Measurements from ENCODE around the gene CPLANE1.
"Not testable (repeated sequence)": the region's sequence is repeated elsewhere in the genome, so short reads cannot be mapped to it uniquely, and the experiment has no call there.

Gene CPLANE1

DNA sequence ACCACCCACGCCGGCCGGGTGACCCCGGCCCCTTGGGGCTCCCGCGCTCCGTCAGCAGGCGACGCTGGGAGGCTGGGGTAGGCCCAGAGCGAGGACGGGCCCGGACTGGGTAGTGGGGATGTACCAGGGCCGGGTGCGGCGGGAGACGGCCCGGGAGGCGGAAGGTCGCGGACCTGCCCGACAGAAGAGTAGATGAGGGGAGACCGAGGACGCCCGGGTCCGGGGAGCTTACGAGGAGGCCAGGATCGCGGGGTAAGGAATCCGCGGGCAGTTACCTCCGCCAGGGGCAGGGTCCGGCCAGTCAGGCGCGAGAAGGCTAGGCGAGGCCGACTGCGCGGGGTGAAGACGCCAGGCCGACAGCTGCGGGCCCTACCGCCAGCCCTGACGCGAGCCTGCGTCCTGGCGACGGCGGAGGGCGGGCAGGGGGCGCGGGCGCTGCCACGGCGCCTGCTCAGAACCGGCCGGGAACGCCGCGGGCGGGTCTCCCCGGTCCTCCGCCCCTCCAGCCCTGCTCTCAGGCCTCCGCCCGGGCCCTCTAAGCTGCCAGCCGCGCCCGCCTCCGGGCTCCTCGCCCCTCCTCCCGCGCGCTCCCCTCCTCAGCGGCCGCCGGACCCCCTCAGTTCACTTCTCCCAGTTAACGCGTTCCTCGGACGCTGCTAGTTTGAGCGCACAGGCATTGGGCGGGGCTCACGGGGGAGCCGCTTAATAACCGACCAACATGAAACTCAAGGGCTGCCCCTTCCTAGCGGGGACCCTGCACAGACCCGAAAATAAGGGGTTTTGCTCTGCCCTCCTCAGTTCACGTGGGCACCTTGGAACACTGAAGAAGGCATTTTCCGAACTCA is at the start of gene CPLANE1:
Gene CPLANE1, minus strand, starts transcription at position 407 of the 845 bp plus-strand sequence. CDS start 1,678 bp downstream, outside the sequence.
- peak; percentile 56 for DNase-seq

DNA sequence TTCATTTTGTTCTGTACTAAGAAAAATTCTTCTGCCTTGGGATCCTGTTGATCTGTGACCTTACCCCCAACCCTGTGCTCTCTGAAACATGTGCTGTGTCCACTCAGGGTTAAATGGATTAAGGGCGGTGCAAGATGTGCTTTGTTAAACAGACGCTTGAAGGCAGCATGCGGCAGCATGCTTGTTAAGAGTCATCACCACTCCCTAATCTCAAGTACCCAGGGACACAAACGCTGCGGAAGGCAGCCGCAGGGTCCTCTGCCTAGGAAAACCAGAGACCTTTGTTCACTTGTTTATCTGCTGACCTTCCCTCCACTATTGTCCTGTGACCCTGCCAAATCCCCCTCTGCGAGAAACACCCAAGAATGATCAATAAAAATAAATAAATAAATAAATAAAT is 47.1 kb upstream of the CPLANE1 start:
- DNase-seq, result not testable (repeated sequence)

DNA sequence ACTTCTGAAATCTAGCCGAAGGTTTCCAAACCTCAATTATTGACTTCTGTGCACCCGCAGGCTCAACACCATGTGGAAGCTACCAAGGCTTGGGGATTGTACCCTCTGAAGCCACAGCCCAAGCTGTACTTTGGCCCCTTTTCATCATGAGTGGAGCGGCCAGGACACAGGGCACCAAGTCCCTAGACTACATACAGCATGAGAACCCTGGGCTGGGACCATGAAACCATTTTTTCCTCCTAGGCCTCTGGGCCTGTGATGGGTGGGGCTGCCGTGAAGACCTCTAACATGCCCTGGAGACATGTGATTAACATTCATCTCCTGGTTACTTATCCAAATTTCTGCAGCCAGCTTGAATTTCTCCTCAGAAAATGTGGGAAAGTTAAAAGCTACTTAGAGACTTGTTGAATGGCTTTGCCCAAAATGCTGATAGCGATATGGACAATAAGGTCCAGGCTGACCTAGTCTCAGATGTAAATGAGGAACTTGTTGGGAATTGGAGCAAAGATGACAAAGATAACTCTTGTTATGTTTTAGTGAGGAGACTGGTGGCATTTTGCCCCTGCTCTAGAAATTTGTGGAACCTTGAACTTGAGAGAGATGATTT is 34.1 kb upstream of the CPLANE1 start:
- DNase-seq, result no peak

DNA sequence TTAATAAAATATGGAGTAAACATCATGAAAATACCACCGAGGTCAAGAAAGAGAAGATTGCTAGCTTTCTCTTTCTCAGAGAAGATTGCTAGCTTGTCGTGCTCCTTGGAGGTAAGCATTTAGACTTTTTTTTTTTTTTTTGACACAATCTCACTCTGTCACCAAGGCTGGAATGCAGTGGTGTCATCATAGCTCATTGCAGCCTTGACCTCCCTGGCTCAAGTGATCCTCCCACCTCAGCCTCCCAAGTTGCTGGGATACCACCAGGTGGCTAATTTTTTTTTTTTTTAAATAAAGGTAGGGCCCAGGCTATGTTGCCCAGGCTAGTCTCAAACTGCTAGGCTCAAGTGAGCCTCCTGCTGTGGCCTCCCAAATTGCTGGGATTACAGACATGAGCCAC is 26.3 kb upstream of the CPLANE1 start:
- DNase-seq, result no peak

DNA sequence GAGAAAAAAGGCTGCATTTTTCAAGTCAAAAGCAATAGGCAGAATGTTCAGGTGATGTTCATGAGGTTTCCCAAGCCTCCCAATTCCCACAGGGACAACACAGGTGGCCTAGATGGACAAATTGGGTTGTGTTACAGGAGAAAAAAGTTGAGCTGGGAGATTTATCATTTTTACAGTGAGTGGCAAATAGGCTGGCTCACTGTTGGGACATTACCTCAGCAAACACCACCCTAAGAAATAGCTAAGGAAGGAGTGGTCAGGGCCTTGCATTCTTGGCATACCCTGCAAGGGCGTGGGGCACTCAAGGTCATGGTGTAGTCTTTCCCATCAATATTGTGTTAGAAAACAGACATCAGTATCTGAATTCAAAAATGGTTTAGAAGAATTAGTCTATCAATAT is 23.3 kb upstream of the CPLANE1 start:
- no peak for DNase-seq

DNA sequence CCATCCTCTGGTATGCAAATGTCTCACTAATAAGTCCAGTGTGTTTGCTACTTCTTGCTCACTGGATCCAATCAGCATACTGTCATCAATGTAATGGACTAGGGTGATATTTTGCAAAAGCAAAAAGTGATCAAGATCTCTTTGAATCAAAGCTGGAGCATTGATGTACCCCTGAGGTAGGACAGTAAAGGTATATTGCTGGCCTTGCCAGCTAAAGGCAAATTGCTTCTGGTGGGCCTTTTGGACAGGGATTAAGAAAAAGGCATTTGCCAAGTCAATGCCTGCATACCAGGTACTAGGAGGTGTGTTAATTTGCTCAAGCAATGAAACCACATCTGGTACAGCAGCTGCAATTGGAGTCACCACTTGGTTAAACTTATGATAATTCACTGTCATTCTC is 18.9 kb upstream of the CPLANE1 start:
- DNase-seq, result not testable (repeated sequence)

DNA sequence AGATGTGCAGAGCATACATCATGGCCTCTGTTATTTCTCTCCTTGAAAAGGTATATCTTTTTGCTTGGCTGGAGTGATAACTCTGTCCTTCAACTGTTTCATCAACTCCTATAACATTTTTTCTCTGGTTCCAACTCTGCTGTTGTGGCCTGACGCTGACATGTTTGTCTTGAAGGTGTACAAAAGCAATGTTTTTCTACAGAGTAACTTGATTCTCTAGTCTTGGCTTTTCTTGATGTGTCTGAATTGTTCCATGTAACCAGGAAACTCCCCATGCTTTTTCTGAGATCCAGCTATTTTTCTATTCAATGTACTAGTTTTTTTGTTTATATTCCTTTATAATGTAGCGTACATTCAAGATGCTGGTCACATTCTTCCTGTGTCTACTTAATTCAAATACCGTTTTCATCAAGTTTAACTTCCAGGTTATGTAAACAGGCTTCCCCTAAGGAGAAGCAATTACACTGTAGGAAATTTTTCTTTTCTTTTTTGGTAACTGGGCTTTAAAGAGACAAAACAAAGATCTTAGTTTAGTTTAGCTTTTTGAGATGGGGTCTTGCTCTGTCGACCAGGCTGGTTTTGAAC is 6.7 kb upstream of the CPLANE1 start:
- no peak for DNase-seq

DNA sequence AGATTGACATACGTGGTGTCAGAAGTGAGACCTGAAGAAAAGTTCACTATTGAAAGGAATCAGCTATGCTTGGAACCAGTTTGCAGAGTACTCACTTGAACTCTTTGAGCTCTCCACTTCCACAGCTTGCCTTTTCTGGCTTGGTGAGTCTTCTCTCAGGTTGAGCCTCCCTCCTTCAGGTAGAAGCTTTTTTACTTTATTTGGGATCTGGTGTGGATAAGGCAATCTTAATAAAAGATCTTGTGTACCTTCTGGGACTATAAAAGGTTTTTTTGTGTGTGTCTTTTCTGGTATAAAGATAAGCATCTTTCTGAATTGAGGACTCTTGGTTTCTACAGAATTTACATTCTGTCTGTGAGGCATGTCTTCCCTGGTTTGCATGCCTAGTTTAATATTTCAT is 5.4 kb upstream of the CPLANE1 start:
- DNase-seq, result no peak

DNA sequence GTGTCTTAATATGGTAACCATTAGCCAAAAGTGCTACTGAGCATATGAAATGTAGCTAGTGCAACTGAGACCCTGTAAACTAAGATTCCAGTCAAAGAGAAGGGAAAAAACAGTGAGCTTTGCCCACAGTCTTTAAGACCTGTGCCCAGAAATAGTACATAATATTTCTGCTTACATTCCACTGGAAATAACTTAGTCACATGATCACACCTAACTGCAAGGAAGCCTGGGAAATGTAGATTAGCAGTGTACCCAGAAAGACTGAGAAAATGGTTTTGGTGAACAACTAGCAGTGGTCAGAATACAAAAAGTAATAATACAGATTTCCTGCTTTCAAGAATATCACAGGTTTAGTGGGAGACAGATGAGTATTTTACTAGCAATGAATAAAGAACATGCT is 2.5 kb upstream of the CPLANE1 start:
- DNase-seq, result no peak

DNA sequence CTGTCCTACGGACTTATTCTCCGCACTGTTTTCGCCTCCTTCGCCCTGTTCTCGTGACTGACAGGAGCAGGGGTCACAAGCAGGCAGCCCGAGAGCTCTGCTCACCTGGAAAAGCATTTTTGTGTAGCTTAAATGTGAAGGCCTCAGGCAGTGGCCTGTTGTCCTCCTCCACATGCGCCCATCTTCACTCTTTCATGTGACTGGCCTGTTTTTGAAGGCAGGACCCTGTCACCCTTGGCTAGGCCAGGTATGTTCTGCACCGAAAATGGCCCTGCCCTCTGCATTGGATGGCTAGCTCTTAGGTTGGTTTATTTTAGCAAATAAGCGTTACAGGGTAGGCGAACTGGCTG is 614 bp upstream of the CPLANE1 start:
- no peak for DNase-seq

DNA sequence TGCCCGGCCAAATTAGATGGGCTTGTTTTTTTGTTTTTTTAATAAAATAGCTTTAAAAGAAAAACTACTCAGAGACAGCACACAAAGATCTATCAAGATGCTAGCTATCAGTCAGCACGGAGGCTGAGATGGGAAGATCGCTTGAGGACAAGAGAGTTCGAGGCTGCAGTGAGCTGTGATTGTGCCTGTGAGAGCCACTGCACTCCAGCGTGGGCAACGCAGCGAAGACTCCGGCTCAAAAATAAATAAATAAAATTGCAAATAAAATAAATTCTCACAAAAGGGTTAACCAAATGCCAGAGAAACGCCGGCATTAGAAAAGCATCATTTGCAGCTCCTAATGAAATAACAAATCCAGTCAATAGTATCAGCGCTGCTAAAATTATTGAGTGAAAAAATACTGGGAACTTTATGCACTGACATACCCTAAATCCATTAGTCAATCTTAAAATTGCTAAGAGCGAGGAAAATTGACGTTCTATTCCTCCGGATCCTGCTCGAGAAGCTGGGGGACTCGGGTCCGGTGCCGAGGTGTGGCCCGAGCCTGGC is 681 bp downstream of the CPLANE1 start:
- DNase-seq, result no peak

DNA sequence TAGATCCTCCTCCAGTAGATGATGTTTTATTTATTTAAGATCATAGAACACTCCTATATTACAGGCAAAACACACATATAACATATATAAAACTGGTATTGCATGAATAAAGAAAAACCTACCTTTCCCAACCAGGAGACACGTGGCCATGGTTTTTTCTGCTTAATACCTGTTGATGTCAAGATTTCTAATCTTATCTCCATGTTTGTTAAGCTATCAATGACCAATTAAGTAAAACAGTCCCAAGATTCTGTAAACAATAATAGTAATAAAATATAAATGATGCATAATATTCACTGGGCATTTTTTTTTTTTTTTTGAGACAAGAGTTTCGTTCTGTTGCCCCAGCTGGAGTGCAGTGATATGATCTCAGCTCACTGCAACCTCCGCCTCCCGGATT is 1.7 kb downstream of the CPLANE1 start:
- no peak for DNase-seq

DNA sequence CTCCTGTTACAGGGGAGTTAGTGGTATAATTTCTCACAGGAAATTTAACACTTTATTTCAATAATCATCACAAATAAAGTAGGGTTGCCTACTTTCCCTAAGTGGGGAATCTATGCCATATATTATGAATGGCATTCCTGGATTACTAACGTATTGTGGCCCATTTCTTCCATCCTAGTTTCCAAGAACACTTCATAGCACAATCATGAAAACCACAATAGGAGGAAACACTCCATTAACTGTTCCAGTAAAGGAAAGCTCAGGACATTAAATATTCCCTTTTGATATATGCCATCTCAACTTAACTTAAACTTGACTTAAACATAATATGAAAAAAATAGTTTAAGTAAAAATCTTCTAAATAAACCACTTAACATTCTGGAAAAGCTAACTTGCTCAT is 2.1 kb downstream of the CPLANE1 start:
- DNase-seq, result no peak

DNA sequence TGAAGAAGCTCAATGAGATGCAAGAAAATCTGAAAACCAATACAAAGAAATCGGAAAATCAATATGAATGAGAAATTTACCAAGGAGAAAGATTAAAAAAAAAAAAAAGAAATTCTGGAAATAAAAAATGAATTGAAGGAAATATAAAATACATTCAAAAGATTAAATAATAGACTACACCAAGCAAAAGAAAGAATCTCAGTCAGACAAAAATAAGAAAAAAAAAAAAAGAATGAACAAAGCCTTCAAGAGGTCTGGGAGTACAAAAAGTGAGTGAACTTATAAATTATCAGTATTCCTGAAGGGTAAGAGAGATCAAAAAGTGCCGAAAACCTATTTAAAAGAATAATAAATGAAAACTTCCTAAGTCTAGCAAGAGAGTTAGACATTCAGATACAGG is 14.9 kb downstream of the CPLANE1 start:
- no peak for DNase-seq

DNA sequence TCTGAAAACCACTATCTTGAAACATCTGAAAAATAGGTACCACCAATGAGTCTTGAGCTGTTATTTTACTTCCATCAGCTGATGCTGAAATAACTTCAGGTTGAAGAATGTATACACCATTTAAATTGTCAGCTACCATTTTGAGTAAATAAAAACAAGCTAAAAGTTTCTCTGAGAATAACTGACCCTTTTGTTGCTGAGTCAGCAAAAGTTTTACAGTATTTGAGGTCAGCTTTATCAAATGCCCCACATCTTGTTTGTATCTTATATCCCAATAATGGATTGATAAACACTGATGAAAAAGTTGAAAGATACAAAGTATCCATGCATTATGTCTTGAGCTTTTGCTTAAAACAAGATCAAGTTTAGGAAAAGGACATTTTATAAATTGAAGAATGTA is 22.8 kb downstream of the CPLANE1 start:
- no peak for DNase-seq

DNA sequence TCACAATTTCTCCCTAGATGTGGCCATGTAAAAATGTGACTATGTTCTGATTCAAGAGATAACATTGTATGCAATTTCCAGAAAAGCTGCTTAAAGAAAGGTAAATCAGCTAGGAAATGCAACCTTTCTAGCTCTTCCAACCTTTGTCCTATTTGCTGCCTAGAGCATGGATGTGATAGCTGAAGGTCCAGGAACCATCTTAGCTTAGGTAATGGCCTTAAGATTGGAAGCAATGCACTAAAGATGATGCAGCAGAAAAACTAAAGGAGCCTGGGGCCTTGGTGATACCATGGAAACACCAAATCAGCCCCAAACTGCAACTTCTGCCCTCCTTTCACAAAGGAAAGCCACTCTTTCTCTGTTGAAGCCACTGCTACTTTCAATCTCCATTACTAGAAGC is 27.0 kb downstream of the CPLANE1 start:
- DNase-seq, result no peak

DNA sequence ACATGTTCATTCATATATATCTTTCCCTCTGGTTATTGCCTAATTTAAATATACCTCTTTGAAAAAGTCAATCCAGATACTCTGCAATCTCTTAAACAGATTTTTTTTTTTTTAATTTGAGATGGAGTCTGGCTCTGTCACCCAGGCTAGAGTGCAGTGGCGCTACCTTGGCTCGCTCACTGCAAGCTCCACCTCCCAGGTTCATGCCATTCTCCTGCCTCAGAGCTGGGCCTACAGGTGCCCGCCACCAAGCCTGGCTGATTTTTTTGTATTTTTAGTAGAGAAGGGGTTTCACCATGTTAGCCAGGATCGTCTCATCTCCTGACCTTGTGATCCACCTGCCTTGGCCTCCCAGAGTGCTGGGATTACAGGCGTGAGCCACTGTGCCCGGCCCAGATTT is 28.8 kb downstream of the CPLANE1 start:
- DNase-seq, result not testable (repeated sequence)

DNA sequence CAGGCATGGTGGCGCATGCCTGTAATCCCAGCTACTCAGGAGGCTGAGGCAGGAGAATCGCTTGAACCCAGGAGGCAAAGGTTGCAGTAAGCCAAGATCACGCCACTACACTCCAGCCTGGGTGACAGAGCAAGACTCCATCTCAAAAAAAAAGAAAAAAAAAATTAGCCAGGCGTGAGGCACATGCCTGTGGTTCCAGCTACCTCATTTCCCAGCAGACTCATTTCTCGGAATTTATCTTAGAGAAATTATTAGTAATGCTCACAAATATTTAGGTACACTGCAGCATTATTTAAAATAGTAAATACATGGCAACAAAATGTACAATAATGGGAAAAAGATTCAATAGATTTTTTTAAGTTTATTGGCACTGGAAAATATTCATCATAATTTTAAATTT is 29.8 kb downstream of the CPLANE1 start:
- DNase-seq, result not testable (repeated sequence)

DNA sequence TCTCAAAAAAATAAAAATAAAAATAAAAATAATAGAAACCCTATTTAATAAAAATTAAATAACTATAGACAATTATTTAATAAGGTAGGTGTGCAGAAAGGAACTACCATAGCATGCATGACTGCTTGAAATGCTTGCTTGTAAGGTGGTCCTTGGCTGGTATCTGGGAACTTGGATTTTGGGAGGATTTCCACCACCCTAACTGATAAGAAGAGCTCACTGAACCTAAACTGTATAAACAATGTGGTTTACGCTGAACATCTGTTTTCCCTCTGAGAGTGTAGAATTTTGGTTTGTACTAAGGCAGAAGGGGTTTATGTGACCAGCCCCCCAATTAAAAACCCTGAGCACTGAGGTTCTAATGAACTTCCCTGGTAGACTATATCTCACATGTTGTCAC is 31.2 kb downstream of the CPLANE1 start:
- no peak for DNase-seq

DNA sequence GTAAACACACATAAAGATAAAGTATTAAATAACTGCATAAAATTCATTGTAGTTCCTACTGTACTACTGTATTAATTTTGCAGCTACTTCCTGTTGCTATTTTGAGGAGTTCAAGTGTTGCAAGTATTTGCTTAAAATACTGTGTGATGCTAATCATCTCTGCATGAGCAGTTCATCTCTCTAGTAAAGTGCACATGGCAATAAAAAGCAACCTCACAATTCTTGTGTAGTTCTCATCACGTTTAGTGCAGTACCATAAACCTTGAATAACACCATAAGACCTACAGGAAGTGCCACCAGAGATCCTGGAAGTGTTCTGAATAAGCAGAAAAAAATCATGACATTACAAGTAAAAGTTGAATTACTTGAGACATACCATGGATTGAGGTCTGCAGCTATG is 34.6 kb downstream of the CPLANE1 start:
- no peak for DNase-seq

DNA sequence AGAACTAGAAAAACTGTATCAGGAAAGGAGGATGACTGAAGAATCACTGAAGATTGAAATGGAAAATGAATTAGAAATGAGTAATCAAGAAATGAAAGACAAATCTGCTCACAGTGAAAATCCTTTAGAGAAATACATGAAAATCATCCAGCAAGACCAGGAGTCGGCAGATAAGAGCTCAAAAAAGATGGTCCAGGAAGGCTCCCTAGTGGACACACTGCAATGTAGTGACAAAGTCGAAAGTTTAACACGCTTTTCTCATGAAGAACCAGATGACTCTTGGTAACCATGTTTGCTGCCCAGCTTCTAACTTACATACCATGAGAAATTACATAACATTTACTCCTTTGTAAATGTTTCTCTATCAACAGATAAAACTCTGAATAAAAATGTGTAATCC is 37.1 kb downstream of the CPLANE1 start:
- no peak for DNase-seq

DNA sequence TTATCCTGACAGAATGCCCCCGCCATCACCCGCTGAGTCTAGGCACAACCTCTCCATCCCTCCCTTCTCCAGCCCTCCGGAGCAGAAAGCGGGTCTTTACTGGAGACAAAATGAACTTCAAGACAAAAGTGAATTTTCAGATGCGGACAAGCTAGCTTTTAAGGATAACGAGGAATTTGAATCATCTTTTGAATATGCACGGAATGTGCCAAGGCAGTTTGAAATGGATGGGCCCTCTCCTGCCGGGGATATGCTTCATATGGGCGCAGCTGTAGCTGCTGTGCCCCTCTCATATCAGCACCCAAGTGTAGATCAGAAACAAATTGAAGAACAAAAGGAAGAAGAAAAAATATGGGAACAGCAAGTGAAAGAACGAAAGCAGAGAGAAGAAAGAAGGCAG is 37.5 kb downstream of the CPLANE1 start:
- no peak for DNase-seq

DNA sequence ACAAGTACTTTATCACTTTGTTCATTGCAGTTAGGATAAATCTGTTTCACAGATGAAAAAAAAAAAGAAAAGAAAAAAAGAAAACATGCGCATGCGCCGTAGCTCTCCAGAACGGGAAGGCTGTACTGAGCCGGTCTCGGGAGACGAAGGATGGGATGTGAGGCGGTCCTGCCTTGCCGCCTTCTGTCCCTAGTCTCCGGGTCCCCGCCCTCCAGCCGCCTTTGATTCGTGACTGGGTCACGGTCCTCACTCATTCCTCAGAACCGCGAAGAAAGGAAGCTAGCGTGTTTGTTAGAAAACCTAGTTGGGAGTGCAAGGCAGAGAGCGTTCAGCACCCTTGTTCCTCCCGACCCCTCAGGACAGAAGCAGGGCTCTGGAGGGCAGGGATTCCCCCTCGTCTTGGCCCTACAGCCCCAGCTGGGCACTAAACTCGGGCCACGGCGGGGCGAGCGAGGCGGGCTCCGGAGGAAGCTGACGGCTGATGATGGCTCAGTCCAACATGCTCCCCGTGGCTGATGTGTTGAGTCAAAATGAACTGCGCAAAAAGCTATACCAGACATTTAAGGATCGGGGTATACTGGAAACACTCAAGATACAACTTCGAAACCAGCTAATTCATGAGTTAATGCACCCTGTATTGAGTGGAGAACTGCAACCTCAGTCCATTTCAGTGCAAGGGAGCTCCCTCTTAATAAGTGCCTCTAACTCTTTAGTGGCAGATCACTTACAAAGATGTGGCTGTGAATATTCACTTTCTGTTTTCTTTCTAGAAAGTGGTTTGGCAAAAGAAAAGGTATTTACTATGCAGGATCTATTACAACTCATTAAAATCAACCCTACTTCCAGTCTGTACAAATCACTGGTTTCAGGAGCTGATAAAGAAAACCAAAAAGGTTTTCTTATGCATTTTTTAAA is 40.0 kb downstream of the CPLANE1 start:
- DNase-seq, result no peak

Measured in CD4-positive, alpha-beta T cell treated with Interferon gamma for 1 hour (primary cell).